ENCODE results near the gene SBNO1. TPM values are rescaled to one million over a fixed set of nuclear protein-coding genes. Genes with fewer than 3 reads are reported as not detected.
"Not testable (repeated sequence)": the region's sequence is repeated elsewhere in the genome, so short reads cannot be mapped to it uniquely, and the experiment has no call there.

SBNO1 gene
- polyA plus RNA-seq, 1 donor = 38.8 TPM

DNA sequence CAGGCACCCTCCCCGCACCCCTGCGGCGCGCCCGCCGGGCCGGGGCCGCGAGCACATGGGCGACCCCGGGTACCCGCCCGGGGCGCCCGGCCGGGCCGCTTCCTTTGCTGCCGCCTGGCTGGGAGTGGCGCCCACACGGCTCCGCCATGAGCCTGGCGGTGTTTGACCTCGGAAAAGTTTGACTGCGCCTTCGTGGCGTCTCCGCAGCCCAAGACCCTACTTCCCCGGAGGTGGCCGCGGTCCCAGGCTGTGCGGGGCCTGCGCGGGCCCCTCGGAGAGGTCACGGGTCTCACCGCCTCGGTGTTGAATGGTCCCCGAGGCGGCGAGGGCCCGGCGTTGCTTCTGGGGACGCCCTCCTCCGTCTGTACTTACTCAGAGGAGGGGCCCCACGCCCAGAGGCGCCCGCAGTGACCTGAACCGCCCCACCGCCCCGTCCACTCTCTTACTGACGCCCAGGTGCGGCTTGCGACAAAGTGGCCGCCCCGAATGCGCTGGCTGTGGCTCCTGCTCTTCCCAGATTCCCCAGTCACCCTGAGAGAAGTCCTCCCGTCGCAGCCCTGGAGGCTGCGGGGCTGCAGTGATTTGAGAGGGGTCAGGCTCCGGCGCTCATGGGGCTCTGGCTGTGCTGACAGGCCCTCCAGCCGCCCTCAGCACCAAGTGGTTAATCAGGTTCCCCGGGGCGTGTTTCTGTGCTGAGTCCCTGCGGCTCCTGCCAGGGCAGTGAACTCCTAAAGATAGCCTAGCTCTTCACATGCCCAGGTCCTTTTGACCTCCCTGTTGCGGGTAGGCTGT lies 25.1 kb upstream of the SBNO1 start:
- no peak for DNase-seq

DNA sequence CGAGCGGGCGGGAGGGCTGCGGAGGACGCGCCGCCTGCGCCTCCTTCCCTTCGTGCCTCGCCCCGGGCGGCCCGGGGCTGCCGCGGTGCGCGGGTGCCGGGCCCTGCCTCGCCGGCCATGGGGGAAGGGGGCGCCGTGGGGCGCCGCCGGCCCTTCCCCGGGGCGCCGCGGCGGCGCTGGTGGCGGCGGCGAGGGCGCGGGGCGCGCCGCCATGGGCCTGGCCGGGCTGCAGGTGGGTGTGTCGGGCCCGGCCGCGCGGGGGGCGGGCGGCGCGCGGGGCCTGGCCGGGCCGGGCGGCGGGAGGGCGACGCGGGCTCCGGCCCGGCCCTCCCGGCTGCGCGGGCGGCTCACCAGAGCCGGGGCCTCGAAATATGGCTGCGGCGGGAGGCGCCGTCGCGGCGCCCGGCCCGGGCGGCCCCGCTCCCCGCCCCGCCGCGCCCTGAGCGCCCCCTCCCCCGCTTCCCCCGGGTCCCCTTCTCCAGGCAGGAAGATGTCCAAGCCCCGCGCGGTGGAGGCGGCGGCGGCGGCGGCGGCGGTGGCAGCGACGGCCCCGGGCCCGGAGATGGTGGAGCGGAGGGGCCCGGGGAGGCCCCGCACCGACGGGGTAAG lies 24.4 kb upstream of the SBNO1 start:
- no peak for DNase-seq

DNA sequence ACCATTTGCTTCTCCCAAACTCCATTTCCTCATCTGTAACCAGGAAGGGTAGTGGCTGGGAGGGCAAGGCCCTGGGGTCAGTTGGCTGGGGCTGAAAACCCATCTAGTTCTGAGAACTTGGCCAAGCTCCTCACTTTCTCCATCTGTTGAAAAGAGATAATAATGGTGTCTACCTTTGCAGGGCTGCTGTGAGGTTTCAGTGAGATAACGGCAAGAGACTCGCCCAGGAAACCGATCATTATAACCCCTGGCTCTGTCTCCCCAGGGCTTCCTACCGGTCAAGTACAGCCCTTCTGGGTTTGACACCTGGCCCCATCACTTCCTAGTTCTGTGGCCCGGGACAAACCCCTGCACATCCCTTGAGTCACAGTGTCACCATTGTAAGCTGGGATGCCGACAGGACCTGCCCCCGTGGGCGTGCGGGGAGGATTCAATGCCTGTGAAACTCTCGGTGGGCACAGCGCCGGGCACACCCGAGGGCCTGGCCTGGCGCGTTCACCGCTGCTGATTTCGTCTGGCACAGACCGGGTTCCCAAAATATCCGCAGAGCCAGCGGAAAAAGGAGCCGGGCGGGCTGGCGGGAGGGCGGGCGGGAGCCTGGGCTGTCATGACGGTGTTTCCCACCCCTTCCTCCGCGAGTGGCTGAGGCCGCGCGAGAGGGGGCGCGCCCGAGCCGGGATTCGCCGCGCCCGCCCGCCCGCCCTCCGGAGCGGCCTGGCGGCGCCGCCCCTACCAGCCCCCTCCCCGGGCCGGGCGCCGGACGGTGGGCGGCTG lies 23.7 kb upstream of the SBNO1 start:
- DNase-seq = peak; percentile 73

DNA sequence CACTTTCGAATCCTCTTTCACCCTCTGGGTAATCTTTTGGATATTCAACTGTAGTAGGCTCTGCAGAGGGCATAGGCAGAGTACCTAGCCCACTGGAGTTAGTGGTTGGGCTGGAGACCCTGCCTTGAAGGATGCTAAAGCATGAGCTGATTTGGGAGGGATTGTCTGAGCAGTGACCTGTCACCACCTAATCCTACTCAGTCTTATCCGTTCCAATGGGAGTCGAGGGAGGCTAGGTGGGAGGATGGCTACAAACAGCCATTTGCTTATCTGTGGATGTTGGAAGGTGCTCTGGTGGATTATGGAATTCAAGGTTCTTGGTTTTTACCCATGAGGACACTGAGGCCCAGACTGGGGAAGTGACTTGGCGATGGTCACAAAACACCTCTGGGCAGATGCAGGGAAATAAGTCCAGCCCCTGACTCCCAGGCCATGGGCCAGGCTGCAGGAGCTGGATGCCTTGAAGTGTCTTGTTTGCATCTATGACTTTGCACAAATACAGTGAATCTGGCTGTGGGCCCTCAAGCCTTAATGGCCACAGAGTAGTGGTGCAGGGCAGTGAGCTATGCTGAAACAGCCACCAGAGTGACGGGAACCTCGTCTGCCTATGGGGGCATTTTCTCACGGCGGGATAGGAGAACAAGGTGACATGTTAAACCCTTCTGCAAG lies 23.0 kb upstream of the SBNO1 start:
- no peak for DNase-seq

DNA sequence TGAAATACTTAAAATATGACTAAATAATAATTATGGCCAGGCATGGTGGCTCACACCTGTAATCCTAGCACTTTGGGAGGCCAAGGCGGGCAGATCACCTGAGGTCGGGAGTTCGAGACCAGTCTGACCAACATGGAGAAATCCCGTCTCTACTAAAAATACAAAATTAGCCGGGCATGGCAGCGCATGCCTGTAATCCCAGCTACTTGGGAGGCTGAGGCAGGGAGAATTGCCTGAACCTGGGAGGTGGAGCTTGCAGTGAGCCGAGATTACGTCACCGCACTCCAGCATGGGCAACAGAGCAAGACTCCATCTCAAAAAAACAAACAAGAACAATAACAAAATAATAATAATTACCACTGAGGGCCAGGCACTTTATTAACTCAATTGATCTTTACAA lies 20.9 kb upstream of the SBNO1 start:
- DNase-seq = not testable (repeated sequence)

DNA sequence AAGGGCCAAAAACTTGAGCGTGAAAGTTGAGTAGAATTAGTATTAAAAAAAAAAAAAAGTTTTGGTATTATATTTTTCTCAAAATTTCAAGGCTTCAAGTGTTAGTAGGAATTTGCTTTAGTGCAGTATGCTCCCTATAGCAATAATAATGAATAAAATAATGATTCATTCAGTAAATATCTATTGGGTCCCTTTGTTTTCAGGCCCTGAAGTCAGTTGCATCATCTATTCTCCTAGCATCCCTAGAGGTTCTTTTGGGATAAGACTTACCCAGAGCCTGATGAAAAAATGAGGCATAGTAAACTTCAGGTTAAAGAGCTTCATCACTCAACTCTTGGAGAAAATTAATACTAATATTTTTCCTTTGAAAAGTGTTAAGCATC lies 20.3 kb upstream of the SBNO1 start:
- DNase-seq = no peak

DNA sequence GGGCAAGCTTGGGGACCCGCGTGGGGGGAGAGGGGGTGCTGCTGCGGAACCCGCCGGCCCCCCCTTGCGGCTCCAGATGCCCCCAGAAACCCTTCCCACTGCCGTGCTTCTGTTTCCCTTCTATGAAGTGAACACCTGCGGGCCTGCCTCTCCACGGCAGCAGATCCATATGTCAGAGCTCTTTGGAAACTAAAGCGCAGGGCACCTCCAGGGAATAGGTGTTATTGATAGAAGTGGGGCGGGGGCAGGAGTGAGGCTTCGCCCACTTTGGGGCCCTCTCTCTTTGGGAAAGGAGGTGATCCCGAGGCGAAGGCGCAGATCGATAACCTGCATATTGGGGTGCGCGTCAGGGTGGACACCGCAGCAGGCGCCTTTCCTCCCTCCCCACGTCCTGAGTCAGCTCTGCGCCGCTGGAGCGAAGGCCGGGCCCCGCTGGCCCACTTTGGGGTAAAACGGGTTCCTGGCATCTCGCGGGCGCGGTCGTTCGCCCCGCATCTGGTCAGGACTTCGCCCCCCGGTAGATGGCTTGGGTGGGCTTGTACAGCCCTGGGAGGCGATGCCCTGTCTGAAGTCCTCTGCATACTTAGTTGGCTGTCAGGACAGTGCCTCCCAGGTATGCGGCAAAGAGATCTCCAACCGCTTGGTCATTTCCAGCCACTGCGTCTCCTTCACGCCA lies 19.8 kb upstream of the SBNO1 start:
- no peak for DNase-seq

DNA sequence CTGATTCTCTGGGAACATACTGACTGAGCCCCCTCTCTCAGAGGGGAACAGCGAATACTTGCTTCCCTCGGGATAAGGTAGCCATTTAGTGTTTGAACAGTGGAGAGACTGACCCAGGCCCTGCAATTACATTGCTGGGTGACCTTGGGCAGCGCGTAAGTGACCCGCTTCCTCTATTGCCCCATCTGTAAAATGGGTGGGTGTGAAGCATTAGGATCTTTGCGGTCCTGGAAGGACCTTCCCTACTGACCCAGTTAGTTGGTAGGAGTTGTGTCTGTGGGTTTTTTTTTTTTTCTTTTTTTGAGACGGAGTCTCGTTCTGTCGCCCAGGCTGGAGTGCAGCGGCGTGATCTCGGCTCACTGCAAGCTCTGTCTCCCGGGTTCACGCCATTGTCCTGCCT lies 18.0 kb upstream of the SBNO1 start:
- DNase-seq = no peak

DNA sequence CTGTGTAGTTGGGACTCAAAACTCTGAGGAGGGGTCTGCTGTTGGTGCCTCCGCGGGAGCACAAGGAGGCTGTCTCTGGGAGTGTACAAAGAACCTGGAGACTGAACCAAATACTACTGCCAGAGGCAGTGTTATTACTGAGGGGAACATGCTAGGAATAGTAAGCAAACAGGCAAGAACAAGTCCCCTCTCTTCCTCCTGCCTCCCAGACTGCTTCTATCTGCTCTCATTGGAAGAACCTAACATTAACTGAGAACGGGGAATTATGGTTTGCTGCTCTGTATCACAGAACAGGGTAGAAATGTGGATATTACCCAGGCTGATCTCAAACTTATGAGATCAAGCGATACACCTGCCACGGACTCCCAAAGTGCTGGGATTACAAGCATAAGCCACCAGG lies 14.7 kb upstream of the SBNO1 start:
- no peak for DNase-seq

DNA sequence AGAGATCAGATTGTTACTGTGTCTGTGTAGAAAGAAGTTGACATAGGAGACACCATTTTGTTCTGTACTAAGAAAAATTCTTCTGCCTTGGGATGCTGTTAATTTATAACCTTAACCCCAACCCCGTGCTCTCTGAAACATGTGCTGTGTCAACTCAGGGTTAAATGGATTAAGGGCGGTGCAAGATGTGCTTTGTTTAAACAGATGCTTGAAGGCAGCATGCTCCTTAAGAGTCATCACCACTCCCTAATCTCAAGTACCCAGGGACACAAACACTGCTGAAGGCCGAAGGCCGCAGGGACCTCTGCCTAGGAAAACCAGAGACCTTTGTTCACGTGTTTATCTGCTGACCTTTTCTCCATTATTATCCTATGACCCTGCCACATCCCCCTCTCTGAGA lies 7.8 kb upstream of the SBNO1 start:
- not testable (repeated sequence) for DNase-seq

DNA sequence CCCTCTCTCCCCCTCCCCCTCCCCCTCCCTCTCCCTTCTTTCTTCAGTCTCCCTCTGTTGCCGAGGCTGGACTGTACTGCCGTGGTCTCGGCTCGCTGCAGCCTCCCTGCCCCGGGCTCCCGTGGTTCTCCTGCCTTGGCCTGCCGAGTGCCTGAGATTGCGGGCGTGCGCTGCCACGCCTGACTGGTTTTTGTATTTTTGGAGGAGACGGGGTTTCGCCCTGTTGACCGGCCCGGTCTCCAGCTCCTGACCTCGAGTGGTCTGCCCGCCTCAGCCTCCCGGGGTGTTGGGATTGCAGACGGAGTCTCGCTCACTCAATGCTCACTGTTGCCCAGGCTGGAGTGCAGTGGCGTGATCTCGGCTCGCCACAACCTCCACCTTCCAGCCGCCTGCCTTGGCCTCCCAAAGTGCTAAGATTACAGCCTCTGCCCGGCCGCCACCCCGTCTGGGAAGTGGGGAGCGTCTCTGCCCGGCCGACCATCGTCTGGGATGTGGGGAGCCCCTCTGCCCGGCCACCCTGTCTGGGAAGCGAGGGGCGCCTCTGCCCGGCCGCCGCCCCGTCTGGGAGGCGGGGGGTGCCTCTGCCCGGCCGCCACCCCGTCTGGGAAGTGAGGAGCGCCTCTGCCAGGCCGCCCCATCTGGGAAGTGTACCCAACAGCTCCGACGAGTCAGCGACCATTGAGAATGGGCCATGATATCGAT lies 7.2 kb upstream of the SBNO1 start:
- DNase-seq = not testable (repeated sequence)

DNA sequence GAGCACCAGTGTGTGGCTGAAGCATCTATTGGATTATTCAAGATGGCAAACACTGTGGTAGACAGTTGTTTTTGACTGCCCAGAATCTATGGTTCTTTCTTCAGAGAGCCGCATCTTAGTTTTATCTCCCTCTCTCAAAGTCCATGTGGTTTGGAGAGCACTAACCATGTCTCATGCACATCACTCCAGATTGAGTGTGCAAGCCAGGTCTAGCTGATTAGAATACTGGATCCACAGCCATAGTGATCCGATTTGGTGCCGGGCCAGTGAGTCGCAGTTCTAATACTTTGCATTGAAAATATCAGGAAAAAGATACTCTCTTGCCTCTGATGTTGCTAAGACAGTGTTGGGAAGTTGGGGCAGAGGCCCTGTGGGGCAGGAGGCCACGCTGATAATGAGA lies 4.6 kb upstream of the SBNO1 start:
- no peak for DNase-seq

DNA sequence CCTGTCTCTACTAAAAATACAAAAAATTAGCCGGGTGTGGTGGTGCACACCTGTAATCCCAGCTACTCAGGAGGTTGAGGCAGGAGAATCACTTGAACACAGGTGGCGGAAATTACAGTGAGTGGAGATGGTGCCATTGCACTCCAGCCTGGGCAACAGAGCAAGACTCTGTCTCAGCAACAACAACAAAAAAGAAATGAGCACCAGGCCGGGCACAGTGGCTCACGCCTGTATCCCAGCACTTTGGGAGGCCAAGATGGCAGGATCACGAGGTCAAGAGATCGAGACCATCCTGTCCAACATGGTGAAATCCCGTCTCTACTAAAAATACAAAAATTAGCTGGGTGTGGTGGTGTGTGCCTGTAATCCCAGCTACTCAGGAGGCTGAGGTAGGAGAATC lies 3.8 kb upstream of the SBNO1 start:
- not testable (repeated sequence) for DNase-seq

DNA sequence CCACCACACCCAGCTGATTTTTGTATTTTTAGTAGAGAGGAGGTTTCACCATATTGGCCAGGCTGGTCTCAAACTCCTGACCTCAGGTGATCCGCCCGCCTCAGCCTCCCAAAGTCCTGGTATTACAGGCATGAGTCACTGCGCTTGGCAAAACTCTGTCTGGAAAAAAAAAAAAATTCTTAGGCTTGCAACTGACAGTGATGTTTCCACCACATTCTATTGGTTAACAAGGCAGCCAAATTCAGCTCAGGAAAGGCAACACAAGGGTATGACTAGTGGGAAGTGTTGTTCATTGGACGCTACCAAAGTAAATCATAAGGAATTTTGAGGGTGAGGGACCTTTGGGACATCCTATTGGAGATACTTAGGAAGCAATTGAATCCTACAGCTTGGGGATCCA lies 2.9 kb upstream of the SBNO1 start:
- DNase-seq = no peak

DNA sequence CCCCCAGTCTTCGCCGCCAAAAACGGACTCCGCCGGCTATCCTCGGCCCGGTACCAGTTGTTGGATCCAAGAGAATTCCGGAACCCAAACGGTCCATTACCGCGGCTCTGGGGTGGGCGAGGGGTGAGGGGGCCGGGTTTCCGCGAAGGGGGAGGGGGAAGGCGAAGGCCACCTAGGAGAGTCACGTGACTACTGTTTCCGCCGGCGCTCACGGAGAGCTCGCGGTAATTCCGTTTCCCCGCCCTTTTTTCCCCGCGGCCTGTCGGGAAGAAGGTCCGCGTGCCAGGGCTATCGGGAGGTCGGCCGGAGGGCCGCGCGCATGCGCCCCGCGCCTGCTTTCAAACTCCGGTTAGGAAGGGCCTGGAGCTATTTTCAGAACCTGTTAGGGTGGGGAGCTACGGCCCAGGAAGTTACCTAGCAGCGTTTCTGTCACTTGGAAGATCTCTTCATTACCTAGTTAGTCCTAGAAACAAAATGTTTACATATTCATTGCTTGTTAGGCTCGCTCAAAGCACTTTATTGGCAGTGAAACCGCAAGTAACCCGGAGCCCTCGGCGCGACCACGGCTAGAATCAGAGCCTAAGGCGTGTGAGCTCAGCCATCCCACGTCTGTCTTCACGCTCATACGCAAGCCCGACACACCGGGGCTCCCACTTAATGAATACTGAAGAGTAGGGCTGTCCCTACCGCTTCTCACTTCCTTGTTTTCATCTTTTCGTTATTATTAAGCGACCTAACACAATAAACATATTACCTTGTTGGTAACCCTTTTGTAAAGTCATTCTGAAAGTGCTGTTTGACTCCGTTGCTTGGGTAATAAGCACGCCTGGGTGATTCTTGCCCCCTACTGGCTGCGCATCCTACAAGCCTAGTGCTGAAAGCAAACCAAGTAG lies 624 bp upstream of the SBNO1 start:
- peak; percentile 98 for DNase-seq

DNA sequence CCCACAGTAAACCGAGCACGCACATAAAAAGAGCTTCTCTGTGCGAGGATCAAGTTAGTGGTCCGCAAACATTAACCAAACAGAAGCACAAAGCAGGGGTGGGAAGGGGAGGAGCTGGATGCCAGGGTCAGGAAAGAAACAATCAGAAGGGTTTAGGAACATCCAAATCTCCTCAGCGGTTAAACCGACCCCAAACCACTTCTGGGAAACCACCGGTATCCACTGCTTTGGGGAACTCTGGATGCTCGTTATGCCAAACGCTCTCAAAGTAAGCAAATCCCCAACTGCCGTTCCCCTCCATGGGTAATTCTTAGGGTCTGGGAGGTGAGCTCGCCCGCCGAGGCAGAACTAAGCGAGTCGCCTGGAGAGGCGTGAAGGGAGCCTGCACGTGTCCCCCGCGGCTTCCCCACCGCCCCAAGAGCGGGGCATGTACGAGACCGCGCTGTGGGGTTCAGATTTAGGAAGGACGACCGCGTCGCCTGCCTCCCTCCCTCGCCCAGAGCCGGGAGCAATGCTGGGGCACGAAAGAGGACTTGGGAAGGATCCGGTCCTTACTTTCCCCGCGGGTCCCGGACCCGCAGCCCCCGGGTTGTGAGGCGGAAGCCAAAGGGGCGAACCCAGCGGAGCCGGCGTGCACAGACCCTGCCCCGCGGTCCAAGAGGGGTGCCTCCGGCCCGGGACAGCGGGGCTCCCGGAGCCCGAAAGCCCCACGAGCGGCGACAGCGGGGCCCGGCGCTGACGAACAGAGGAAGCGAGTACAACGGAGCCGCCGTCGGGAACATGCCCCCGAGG lies 711 bp downstream of the SBNO1 start:
- DNase-seq = peak; percentile 29

DNA sequence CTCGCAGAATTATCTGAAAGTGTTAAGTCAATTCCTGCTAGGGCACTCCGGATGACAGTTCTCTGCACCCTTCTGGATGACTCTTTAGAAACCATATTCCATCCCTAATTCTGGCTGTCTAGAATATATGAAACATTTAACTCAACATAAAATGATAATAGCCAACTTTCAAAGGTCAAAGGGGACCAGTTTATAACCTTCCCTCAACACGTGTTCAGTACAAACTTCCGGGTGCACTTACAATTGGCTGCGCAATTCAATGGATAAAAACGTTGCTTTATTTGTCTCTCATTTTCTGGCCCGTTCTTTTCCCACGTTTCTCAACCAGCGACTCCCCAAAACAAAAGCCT lies 1.3 kb downstream of the SBNO1 start:
- no peak for DNase-seq

DNA sequence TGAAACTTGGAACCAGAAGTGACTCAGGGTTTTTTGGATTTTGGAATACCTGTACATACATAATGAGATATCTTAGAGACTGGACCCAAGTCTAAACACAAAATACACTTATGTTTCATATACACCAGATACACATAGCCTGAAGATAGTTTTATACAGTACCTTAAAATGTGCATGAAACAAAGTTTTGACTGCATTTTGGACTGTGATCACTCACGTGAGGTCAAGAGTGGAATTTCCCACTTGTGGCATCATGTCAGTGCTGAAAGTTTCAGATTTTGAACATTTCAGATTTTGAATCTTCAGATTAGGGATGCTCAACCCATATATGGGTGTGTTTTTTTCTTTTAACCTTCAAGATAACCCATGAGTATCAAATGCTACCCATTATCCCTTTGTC lies 6.6 kb downstream of the SBNO1 start:
- DNase-seq = no peak

DNA sequence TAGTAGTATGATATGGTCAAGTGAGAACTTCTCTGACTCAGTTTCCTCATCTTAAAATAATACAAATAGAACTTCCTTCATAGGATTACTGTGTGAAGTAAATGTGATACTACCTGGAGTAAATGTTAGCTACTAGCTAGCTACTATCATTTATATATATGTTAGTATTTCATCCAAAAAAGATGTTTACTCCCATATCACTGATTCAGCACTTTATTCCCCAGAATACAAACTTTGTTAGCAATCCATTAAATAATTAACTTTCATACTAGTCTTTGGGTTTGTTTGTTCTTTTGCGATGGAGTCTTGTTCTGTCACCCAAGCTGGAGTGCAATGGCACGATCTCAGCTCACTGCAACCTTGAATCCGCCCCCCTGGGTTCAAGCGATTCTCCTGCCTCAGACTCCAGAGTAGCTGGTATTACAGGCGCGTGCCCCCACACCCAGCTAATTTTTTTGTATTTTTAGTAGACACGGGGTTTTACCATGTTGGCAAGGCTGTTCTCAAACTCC lies 8.4 kb downstream of the SBNO1 start:
- DNase-seq = no peak
